ENCODE measurements around the gene CDK5RAP3.
"Not testable (repeated sequence)": the region's sequence is repeated elsewhere in the genome, so short reads cannot be mapped to it uniquely, and the experiment has no call there.

Gene CDK5RAP3

DNA sequence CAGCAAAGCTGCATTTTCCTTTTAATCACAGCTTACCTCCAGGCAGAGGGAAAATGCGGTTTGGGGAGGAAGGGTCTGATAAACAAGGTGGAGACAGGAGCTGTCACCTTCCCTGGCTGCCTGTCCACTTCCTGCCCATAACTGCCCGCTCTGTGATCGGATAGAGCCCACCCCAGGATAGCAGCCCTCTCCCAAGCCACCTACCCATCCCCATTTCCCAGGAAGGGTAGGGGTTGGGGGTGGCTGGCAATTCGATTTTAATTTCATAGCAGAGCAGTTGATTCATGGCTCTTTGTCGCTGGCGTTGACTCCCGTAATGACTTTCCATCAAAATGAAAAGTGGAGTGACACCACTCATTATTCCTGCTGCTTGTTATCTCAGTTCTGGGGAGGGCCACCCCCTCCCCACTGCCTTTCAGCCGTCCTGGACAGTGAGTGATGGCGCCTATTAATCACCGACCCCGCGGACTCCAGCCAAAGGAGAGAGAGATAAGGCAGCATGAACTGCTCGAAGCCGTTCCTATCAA lies 11.2 kb downstream of the CDK5RAP3 start:
- H3K36me3 ChIP-seq (ENCODE audit: control insufficient read depth, insufficient read depth, low read length), result peaks cover 43% of the 10 kb centered on the region
- H3K4me3 ChIP-seq (replicated peaks; ENCODE audit: low read depth, low read length), result no peak overlapping the region
- no peaks in the 10 kb centered on the region for H3K27me3 ChIP-seq (replicated peaks; ENCODE audit: control insufficient read depth, insufficient read depth, low read length)
- DNase-seq (ENCODE audit: extremely low read depth, insufficient read length), result no peak
- TF ChIP-seq, protein P1, sequence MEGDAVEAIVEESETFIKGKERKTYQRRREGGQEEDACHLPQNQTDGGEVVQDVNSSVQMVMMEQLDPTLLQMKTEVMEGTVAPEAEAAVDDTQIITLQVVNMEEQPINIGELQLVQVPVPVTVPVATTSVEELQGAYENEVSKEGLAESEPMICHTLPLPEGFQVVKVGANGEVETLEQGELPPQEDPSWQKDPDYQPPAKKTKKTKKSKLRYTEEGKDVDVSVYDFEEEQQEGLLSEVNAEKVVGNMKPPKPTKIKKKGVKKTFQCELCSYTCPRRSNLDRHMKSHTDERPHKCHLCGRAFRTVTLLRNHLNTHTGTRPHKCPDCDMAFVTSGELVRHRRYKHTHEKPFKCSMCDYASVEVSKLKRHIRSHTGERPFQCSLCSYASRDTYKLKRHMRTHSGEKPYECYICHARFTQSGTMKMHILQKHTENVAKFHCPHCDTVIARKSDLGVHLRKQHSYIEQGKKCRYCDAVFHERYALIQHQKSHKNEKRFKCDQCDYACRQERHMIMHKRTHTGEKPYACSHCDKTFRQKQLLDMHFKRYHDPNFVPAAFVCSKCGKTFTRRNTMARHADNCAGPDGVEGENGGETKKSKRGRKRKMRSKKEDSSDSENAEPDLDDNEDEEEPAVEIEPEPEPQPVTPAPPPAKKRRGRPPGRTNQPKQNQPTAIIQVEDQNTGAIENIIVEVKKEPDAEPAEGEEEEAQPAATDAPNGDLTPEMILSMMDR (IDR thresholded peaks at IDR 0.05; ENCODE audit: insufficient read depth, low read length, poor library complexity, severe bottlenecking), result no peak

DNA sequence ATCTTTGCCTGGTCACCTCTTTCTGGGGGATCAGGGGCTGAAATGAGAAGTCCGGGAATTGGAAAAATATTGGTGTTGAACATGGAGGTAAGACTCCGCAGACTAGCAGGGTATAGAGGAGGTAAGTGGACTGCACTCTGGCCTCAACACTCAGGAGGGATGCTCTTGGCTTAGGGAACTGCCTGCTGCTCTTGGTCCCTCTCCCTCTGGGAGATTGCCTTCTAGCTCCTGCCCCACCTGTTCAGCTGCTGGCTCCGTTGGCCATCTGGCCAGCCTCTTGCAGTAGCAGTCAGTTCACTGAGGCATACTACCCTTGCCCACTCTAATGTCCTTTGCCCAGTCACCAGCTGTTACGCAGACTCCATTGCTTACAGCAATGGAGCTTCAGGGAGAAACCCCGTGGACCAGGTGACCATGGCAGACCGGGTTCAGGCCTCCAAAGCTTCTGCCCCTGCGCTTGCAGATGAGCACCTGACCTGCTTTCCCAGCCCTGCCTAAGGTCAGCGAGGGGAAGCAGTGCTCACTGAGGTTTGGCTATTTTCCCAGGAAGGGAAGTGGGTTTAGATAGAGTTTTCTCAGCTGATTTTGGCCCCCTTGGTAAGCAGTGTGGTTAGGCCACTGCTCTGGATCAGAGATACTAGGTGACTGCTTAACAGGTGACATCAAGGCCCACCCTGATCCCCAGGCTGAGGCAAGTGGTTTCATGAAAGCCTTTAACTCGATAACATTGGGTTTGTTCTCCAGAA lies 11.9 kb downstream of the CDK5RAP3 start:
- TF ChIP-seq, protein P1 (IDR thresholded peaks at IDR 0.05; ENCODE audit: insufficient read depth, low read length, poor library complexity, severe bottlenecking), result no peak
- H3K36me3 ChIP-seq (ENCODE audit: control insufficient read depth, insufficient read depth, low read length), result peaks cover 40% of the 10 kb centered on the region
- DNase-seq (ENCODE audit: extremely low read depth, insufficient read length), result no peak
- H3K4me3 ChIP-seq (replicated peaks; ENCODE audit: low read depth, low read length), result no peak overlapping the region
- H3K27me3 ChIP-seq (replicated peaks; ENCODE audit: control insufficient read depth, insufficient read depth, low read length), result no peaks in the 10 kb centered on the region

DNA sequence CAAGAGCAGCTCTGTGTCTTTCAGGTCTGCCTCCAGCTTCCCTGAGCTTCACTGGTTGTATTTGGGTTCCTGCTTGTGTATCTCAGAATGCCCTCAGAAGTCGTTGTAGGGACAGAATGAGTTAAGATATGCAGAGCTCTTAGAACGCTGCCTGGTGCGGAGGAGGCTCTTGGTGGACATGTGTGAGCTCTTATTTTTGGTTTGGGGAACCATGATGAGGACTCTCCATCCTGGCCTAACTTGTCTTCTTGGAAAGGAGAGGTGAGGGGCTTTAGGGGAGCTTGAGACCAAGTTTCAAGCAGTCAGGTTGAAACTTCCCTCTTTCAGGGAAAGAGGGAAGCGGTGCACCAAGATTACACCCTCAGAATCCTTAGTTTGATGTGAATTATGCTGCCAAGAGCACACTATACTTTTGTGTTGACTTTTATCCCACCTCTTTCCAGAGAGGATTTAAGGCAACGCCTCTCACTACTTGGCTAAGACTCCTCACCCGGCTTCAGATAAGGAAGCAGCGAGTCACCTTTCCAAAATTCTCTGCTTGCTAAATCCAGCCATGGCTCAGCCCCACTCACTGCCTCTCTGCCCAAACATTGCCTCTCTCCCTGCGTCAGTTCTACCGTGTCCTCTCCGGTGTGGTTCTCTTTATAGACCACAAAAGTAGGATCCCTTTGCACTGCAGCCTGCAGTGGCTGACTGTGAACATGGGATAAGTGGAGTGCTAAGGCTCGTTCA lies 12.7 kb downstream of the CDK5RAP3 start:
- Histone ChIP-seq H3K36me3 (ENCODE audit: control insufficient read depth, insufficient read depth, low read length) (peaks cover 37% of the 10 kb centered on the region), H3K4me3 (replicated peaks; ENCODE audit: low read depth, low read length) (no peak overlapping the region), H3K27me3 (replicated peaks; ENCODE audit: control insufficient read depth, insufficient read depth, low read length) (no peaks in the 10 kb centered on the region)
- no peak for DNase-seq (ENCODE audit: extremely low read depth, insufficient read length)
- TF ChIP-seq, protein P1 (IDR thresholded peaks at IDR 0.05; ENCODE audit: insufficient read depth, low read length, poor library complexity, severe bottlenecking), result no peak

DNA sequence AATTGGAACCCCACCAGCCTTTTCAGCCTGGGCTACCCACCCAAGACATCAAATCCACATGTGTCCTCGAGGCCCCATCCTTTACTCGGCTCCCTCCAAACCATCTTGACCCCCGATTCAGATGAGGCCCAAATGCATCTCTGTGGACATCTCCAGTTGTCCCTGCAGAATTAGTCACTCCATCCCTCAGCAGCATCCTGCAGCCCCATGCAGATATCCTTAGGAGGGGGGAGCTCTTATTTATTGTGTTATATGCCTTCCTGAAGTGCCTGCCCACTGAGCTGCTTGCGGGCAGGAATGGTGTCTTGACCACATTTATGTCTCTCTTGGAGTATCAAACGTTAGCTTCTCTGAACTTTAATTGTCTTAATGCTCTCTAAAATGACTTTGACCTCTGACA lies 15.6 kb downstream of the CDK5RAP3 start:
- Histone ChIP-seq H3K27me3 (replicated peaks; ENCODE audit: control insufficient read depth, insufficient read depth, low read length) (no peaks in the 10 kb centered on the region), H3K4me3 (replicated peaks; ENCODE audit: low read depth, low read length) (no peak overlapping the region), H3K36me3 (ENCODE audit: control insufficient read depth, insufficient read depth, low read length) (peaks cover 15% of the 10 kb centered on the region)
- TF ChIP-seq, protein P1 (IDR thresholded peaks at IDR 0.05; ENCODE audit: insufficient read depth, low read length, poor library complexity, severe bottlenecking), result no peak
- no peak for DNase-seq (ENCODE audit: extremely low read depth, insufficient read length)

DNA sequence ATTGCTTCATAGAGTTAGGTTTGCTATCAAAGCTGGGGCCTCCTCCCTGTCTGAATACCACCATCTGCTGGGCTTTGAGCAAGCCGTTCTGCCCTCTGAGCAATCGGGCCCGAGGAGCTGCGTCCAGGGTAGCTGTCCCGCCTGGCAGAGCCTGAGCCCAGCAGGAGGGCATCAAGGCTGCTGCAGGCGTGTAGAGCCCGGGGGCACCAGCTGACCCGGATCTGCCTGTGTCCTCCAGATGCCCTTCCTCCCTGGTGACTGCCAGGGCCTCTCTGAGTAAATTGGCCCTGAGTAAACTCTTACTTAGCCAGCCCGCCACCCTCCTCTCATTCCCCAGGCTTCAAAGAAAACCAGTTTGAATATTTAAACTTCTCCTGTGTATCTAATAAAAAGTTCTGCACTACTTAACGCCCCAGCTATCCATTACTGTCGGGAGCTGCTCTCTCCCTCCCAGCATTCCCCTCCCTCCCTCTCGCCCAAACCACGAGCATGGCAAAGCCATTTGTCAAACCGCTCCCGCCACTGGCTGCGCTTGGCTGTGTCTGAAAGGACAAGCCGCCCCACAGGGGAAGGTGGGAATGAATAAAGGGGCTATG lies 16.4 kb downstream of the CDK5RAP3 start:
- H3K36me3 ChIP-seq (ENCODE audit: control insufficient read depth, insufficient read depth, low read length), result peaks cover 10% of the 10 kb centered on the region
- TF ChIP-seq, protein P1 (IDR thresholded peaks at IDR 0.05; ENCODE audit: insufficient read depth, low read length, poor library complexity, severe bottlenecking), result no peak
- H3K4me3 ChIP-seq (replicated peaks; ENCODE audit: low read depth, low read length), result no peak overlapping the region
- no peak for DNase-seq (ENCODE audit: extremely low read depth, insufficient read length)
- H3K27me3 ChIP-seq (replicated peaks; ENCODE audit: control insufficient read depth, insufficient read depth, low read length), result no peaks in the 10 kb centered on the region

DNA sequence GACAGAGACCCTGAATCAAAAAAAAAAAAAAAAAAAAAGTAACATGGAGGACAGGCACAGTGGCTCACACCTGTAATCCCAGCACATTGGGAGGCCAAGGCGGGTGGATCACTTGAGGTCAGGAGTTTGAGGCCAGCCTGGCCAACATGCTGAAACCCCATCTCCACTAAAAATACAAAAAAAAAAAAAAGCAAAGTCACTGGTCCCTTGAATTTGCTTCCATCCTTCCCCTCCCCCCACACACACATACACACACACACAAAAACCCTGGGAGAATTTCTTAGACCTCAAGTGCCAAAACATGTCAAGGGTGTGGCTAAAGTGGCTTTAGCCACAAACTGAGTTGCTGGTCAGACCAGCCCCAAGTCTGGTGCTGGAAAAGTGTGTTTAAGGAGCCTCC lies 17.5 kb downstream of the CDK5RAP3 start:
- not testable (repeated sequence) for H3K27me3 ChIP-seq (replicated peaks; ENCODE audit: control insufficient read depth, insufficient read depth, low read length); H3K36me3 ChIP-seq (ENCODE audit: control insufficient read depth, insufficient read depth, low read length); H3K4me3 ChIP-seq (replicated peaks; ENCODE audit: low read depth, low read length); DNase-seq (ENCODE audit: extremely low read depth, insufficient read length)
